IPS-11a (cell line): ENCODE measurements around the gene CARMIL1.

Experiments used
- H3K4me3 ChIP-seq: one replicate; pipeline ENCODE4 v1.5.1; 2013; ENCODE audit warnings: low read depth, low read length, control low read depth

The CARMIL1 gene

GRCh38 chr6:25464225-25464624 lies 185.1 kb downstream of the CARMIL1 start:
- no peak overlapping the region for H3K4me3 ChIP-seq

GRCh38 chr6:25465941-25466340 lies 186.8 kb downstream of the CARMIL1 start:
- H3K4me3 ChIP-seq = no peak overlapping the region

- no peak overlapping the region for H3K4me3 ChIP-seq
These were observed 189.7 kb downstream of the CARMIL1 start for GRCh38 chr6:25468881-25469280.

GRCh38 chr6:25469797-25470388 lies 190.7 kb downstream of the CARMIL1 start:
- H3K4me3 ChIP-seq = no peak overlapping the region

- H3K4me3 ChIP-seq = no peak overlapping the region
These were observed 193.1 kb downstream of the CARMIL1 start for GRCh38 chr6:25472306-25472705.

GRCh38 chr6:25472906-25473305 lies 193.7 kb downstream of the CARMIL1 start:
- H3K4me3 ChIP-seq = no peak overlapping the region

- no peak overlapping the region for H3K4me3 ChIP-seq
These were observed 194.3 kb downstream of the CARMIL1 start for GRCh38 chr6:25473447-25473846.

GRCh38 chr6:25476126-25476525 lies 197.0 kb downstream of the CARMIL1 start:
- H3K4me3 ChIP-seq = no peak overlapping the region

GRCh38 chr6:25477006-25477590 lies 197.9 kb downstream of the CARMIL1 start:
- H3K4me3 ChIP-seq = no peak overlapping the region

GRCh38 chr6:25478973-25479372 lies 199.8 kb downstream of the CARMIL1 start:
- no peak overlapping the region for H3K4me3 ChIP-seq

GRCh38 chr6:25481267-25481666 lies 202.1 kb downstream of the CARMIL1 start:
- no peak overlapping the region for H3K4me3 ChIP-seq

- H3K4me3 ChIP-seq = no peak overlapping the region
These were observed 203.8 kb downstream of the CARMIL1 start for GRCh38 chr6:25482996-25483395.

GRCh38 chr6:25483943-25484342 lies 204.8 kb downstream of the CARMIL1 start:
- H3K4me3 ChIP-seq = no peak overlapping the region

- H3K4me3 ChIP-seq = no peak overlapping the region
These were observed 205.7 kb downstream of the CARMIL1 start for GRCh38 chr6:25484900-25485299.

- H3K4me3 ChIP-seq = no peak overlapping the region
These were observed 206.8 kb downstream of the CARMIL1 start for GRCh38 chr6:25485821-25486534.

GRCh38 chr6:25486550-25486949 lies 207.4 kb downstream of the CARMIL1 start:
- H3K4me3 ChIP-seq = no peak overlapping the region

GRCh38 chr6:25487012-25487411 lies 207.8 kb downstream of the CARMIL1 start:
- no peak overlapping the region for H3K4me3 ChIP-seq

- no peak overlapping the region for H3K4me3 ChIP-seq
These were observed 209.0 kb downstream of the CARMIL1 start for GRCh38 chr6:25488156-25488555.

GRCh38 chr6:25489399-25489798 lies 210.2 kb downstream of the CARMIL1 start:
- H3K4me3 ChIP-seq = no peak overlapping the region

- no peak overlapping the region for H3K4me3 ChIP-seq
These were observed 211.0 kb downstream of the CARMIL1 start for GRCh38 chr6:25490018-25490801.

GRCh38 chr6:25492951-25493350 lies 213.8 kb downstream of the CARMIL1 start:
- H3K4me3 ChIP-seq = no peak overlapping the region

GRCh38 chr6:25494469-25494868 lies 215.3 kb downstream of the CARMIL1 start:
- H3K4me3 ChIP-seq = no peak overlapping the region
